HCT116 (cell line): ENCODE data around the gene OR2AJ1. TPM values are rescaled to one million over a fixed set of nuclear protein-coding genes. Genes with fewer than 3 reads are reported as not detected.

Experiments
- ATAC-seq: fragments of 200-7000 bp; cut with Tn5 transposase; 2 replicates; pipeline ENCODE4 v1.9.1; 2020; ENCODE audit warnings: mild to moderate bottlenecking, moderate library complexity
- BruUV-seq: library from RNA; stranded (reverse); fragments of 400-500 nt; replicated peaks from 2 replicates; lab custom pipeline; 2021; lab: Mats Ljungman, UMichigan
- CTCF ChIA-PET: fragments of 300-600 bp; sonication (Branson Sonifier 250); formaldehyde crosslinking; loops from one replicate; lab custom pipeline; 2021; ENCODE audit warnings: antibody characterized with exemption; lab: Charles Lee
- POLR2A ChIA-PET: fragments of 300-600, 350-600 bp; sonication (Branson Sonifier 250); formaldehyde crosslinking; loops from one replicate; lab custom pipeline; 2021; ENCODE audit warnings: antibody characterized with exemption; lab: Charles Lee
- RAD21 ChIA-PET, 2 experiments: fragments of 300-600 bp; sonication (Branson Sonifier 250); formaldehyde crosslinking; loops; one replicate each; lab custom pipeline; 2023; ENCODE audit warnings: low total read pairs in 2 of 2; ENCODE audit not compliant: uncharacterized antibody in 2 of 2, unreplicated experiment in 2 of 2, low non-redundant PET in 1 of 2; lab: Charles Lee
- DNase-seq: peaks from one replicate; pipeline ENCODE4 v3.0.0-alpha.2; 2010; ENCODE audit warnings: low read depth, low spot score
- H2AFZ ChIP-seq: fragments of 200-600 bp; shearing (Covaris generic), sonication (generic); 2 replicates; pipeline ENCODE4 v1.6.1; 2017; ENCODE audit warnings: low read depth, mixed run types, mixed read lengths, antibody characterized with exemption, low read length; ENCODE audit not compliant: poor library complexity, severe bottlenecking
- H3K27ac ChIP-seq: 2 replicates; pipeline ENCODE4 v1.5.1; 2012; ENCODE audit warnings: low read depth, low read length
- H3K27me3 ChIP-seq: fragments of 200-600 bp; sonication (generic); 2 replicates; pipeline ENCODE4 v1.6.1; 2016; ENCODE audit warnings: mixed run types, low read length, mixed read lengths; ENCODE audit not compliant: insufficient read depth
- H3K36me3 ChIP-seq, 2 experiments: fragments of 200-500 bp in 1 of 2; fragments of 200-600 bp in 1 of 2; sonication (Bioruptor generic) in 1 of 2; sonication (generic) in 1 of 2; 2 replicates each; pipeline versions ENCODE4 v1.5.1 to v1.6.1; 2014 to 2016; ENCODE audit warnings: low read length in 2 of 2, inconsistent platforms in 1 of 2, mixed read lengths in 1 of 2, mixed run types in 1 of 2; ENCODE audit not compliant: insufficient read depth in 2 of 2, control insufficient read depth in 1 of 2
- H3K4me1 ChIP-seq, 2 experiments: fragments of 200-600 bp in 1 of 2; sonication (generic) in 1 of 2; 2 replicates each; pipeline versions ENCODE4 v1.5.1 to v1.6.1; 2012 to 2017; ENCODE audit warnings: low read length in 2 of 2, inconsistent platforms in 1 of 2, mild to moderate bottlenecking in 1 of 2, mixed read lengths in 1 of 2, mixed run types in 1 of 2, moderate library complexity in 1 of 2; ENCODE audit not compliant: insufficient read depth in 2 of 2, control insufficient read depth in 1 of 2
- H3K4me2 ChIP-seq: fragments of 200-600 bp; sonication (generic); 2 replicates; pipeline ENCODE4 v1.6.1; 2017; ENCODE audit warnings: mixed run types, low read length, mixed read lengths
- H3K4me3 ChIP-seq, 2 experiments: fragments of 200-600 bp in 1 of 2; sonication (generic) in 1 of 2; replicated peaks in 1 of 2; 2 replicates each; pipeline ENCODE4 v1.5.1; 2011 to 2016; ENCODE audit warnings: low read length in 2 of 2, control low read depth in 1 of 2, low read depth in 1 of 2, mild to moderate bottlenecking in 1 of 2, mixed read lengths in 1 of 2, mixed run types in 1 of 2
- H3K79me2 ChIP-seq: fragments of 200-600 bp; sonication (generic); 2 replicates; pipeline ENCODE4 v1.6.1; 2017; ENCODE audit warnings: mild to moderate bottlenecking, mixed run types, low read length, moderate library complexity, mixed read lengths; ENCODE audit not compliant: insufficient read depth
- H3K9ac ChIP-seq: fragments of 200-600 bp; sonication (generic); 2 replicates; pipeline ENCODE4 v1.6.1; 2016; ENCODE audit warnings: low read length, mixed read lengths
- H3K9me2 ChIP-seq: fragments of 200-600 bp; sonication (generic), shearing (Covaris generic); 2 replicates; pipeline ENCODE4 v1.6.1; 2017; ENCODE audit warnings: mixed run types, mild to moderate bottlenecking, moderate library complexity; ENCODE audit not compliant: insufficient read depth
- H3K9me3 ChIP-seq, 2 experiments: fragments of 200-500 bp in 1 of 2; fragments of 200-600 bp in 1 of 2; sonication (Bioruptor generic) in 1 of 2; sonication (generic) in 1 of 2; 2 replicates each; pipeline ENCODE4 v1.6.1; 2014 to 2017; ENCODE audit warnings: low read length in 2 of 2, mixed read lengths in 2 of 2, inconsistent platforms in 1 of 2, low read depth in 1 of 2, mild to moderate bottlenecking in 1 of 2, mixed run types in 1 of 2, moderate library complexity in 1 of 2; ENCODE audit not compliant: control insufficient read depth in 1 of 2, insufficient read depth in 1 of 2
- H4K20me1 ChIP-seq: fragments of 200-600 bp; sonication (generic), shearing (Covaris generic); 2 replicates; pipeline ENCODE4 v1.6.1; 2017; ENCODE audit warnings: mixed run types, mild to moderate bottlenecking, moderate library complexity; ENCODE audit not compliant: insufficient read depth
- EZH2phosphoT487 ChIP-seq: fragments of 200-600 bp; IDR thresholded peaks from 2 replicates; pipeline ENCODE4 v1.6.1; 2018; ENCODE audit warnings: antibody characterized with exemption, borderline replicate concordance
- JUND ChIP-seq: IDR thresholded peaks from 2 replicates; pipeline ENCODE4 v1.6.1; 2012
- REST ChIP-seq: IDR thresholded peaks from 2 replicates; pipeline ENCODE4 v1.6.1; 2012; ENCODE audit warnings: low read depth
- SIN3A ChIP-seq: IDR thresholded peaks from 2 replicates; pipeline ENCODE4 v1.6.1; 2012; ENCODE audit warnings: low read depth
- SRF ChIP-seq: IDR thresholded peaks from 2 replicates; pipeline ENCODE4 v1.6.1; 2012; ENCODE audit warnings: low read depth
- ZBTB33 ChIP-seq: IDR thresholded peaks from 2 replicates; pipeline ENCODE4 v1.6.1; 2011; ENCODE audit warnings: mild to moderate bottlenecking, low read length, moderate library complexity; ENCODE audit not compliant: insufficient replicate concordance; ENCODE audit errors: extremely low read depth
- intact Hi-C: fragments of 100-400 bp; cut with micrococcal nuclease; formaldehyde crosslinking; loops from 2 replicates; pipeline ENCODE4 v1.10.0; 2022
- total RNA-seq: library from RNA; stranded (reverse); gene quantifications from one replicate; pipeline ENCODE4 v1.2.1, GENCODE V29; 2021; ENCODE audit not compliant: unreplicated experiment

Gene OR2AJ1
- total RNA-seq, 1 experiment from 2014 or later = not detected

- TF ChIP-seq REST = no peak
Measured at GRCh38 chr1:247935781-247936180, 11.1 kb downstream of the OR2AJ1 start (continued).

- intact Hi-C loops = no loop called here
Measured at GRCh38 chr1:247936415-247936814, 11.7 kb downstream of the OR2AJ1 start.

More at GRCh38 chr1:247936415-247936814, 11.7 kb downstream of the OR2AJ1 start:
- Histone ChIP-seq H2AFZ (no peak overlapping the region), H3K36me3 (no peaks in the 10 kb centered on the region), H3K9ac (no peak overlapping the region), H3K27me3 (no peaks in the 10 kb centered on the region), H3K9me3 (peaks cover 0 to 5% of the 10 kb centered on the region in 2 experiments; a peak in 1 of 4 replicates), H3K4me1 (no peaks in the 10 kb centered on the region), H4K20me1 (no peaks in the 10 kb centered on the region), H3K27ac (no peak overlapping the region), H3K4me3 (no peak overlapping the region), H3K79me2 (no peaks in the 10 kb centered on the region), H3K9me2 (no peaks in the 10 kb centered on the region), H3K4me2 (no peak overlapping the region)
- DNase-seq (no peak), ATAC-seq (no peak)
- CTCF ChIA-PET = no interaction called here
- RAD21 ChIA-PET = no interaction called here
- POLR2A ChIA-PET = no interaction called here
- no TSS peak for BruUV-seq
- TF ChIP-seq SIN3A (no peak), EZH2phosphoT487 (no peak), SRF (no peak), ZBTB33 (no peak), JUND (no peak)
